ENCODE data around the gene AZIN2. TPM values are rescaled to one million over a fixed set of nuclear protein-coding genes. Genes with fewer than 3 reads are reported as not detected.

Gene AZIN2
- total and polyA plus RNA-seq, 10 of the 15 experiments (the other 5 are each of a cell fraction or from before 2014, with no cell fraction given) = 0.02 to 0.85 (median 0.23) TPM

GRCh38 chr1:33127001-33127823 is 46.3 kb downstream of the AZIN2 start (continued):
- peak; percentile 36 for TF ChIP-seq SKIL (IDR thresholded peaks at IDR 0.05; ENCODE audit: low read depth, poor library complexity, severe bottlenecking)
- peak; percentile 41; the same call in 1 of the 2 replicates for TF ChIP-seq MAX (IDR thresholded peaks at IDR 0.05; ENCODE audit: low read depth, low read length)
- no peak for TF ChIP-seq PRDM15 (CRISPR knock-in tag; IDR thresholded peaks at IDR 0.05)
- no peak for TF ChIP-seq E2F4 (IDR thresholded peaks at IDR 0.05; ENCODE audit: low read depth, low read length)
- TF ChIP-seq ZSCAN29 (IDR thresholded peaks at IDR 0.05) = peak; percentile 59; the same call in 1 of the 2 replicates
- TF ChIP-seq ZBTB40 (IDR thresholded peaks at IDR 0.05; ENCODE audit: borderline replicate concordance) = peak; percentile 97
- TF ChIP-seq MTA3 (IDR thresholded peaks at IDR 0.05; ENCODE audit: borderline replicate concordance, low read length) = no peak; the same call in 1 of the 2 replicates
- TF ChIP-seq SREBF1 (IDR thresholded peaks at IDR 0.05; ENCODE audit: low read length) = peak; percentile 32
- peak; percentile 61 for TF ChIP-seq EED (IDR thresholded peaks at IDR 0.05; ENCODE audit: low read depth)
- peak; percentile 93 for TF ChIP-seq NR2F1 (conservative IDR thresholded peaks at IDR 0.05)
- peak; percentile 98 for TF ChIP-seq PKNOX1 (IDR thresholded peaks at IDR 0.05)
- peak; percentile 97 for TF ChIP-seq GABPA (IDR thresholded peaks at IDR 0.05; ENCODE audit: low read depth)
- TF ChIP-seq ZNF384 (IDR thresholded peaks at IDR 0.05; ENCODE audit: borderline replicate concordance, low read depth, low read length) = no peak
- TF ChIP-seq JUNB (IDR thresholded peaks at IDR 0.05) = no peak
- peak; percentile 89 for TF ChIP-seq SPI1 (IDR thresholded peaks at IDR 0.05; ENCODE audit: borderline replicate concordance, insufficient read depth, low read depth, low read length)
- peak; percentile 68 to 71 for TF ChIP-seq BHLHE40 (IDR thresholded peaks at IDR 0.05; ENCODE audit: borderline replicate concordance in 1 of 2, low read depth in 2 of 2, low read length in 1 of 2)
